NCI-H2107 (cell line): ENCODE measurements around the gene MGMT.

Experiments used
- DNase-seq: peaks from one replicate; lab custom pipeline; 2025; lab: John Stamatoyannopoulos, UW

The MGMT gene

DNA sequence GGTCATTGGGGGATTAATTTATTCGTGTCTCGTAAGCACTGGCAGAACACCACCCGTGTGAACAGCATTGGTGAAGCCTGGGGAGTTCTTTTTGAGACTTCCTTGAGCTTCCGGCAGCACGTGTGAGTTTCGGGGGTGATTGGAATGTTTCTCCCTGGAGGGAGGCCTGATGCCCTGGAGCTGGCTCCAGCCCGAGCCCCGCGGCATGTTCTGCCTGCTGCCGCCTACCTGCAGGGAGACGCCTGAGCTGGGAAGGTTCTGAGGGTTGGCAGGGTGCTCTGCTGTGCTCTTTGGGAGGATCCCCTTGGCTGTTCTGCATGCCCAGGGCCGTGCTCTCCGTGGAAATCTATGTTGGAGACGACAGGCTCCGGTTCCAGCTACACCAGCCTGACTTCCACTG, 159.3 kb downstream of the MGMT start:
- DNase-seq, result no peak

DNA sequence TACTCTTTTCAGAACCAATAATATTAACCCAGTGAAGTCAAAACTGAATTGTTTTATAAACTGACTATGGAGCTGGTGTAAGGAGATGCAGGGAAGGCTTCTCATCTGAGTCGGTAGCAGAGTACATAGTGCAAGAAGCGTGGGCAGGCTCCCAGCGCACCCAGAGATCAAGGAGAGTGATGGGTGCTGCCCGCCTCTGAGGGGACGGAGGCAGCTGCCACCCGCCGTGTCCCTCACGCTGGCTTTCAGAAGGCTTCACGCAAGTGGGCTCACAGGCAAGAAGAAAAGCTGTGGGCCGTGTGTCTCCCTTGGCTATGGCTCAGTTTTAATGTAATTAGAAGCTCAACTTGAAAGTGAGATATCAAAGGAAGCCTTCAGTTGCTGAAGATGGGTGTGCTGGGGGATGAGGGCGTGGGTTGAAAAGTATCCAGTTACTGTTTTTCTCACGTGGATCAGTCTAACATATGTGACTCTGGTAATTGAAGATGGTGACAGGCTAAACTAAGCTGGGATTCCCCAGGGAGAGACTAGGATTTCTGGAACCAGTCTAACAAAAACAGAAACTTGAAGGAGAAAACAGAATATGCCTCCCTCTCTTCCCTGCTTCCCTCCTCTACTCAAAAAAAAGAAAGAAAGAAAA, 159.9 kb downstream of the MGMT start:
- DNase-seq, result no peak

DNA sequence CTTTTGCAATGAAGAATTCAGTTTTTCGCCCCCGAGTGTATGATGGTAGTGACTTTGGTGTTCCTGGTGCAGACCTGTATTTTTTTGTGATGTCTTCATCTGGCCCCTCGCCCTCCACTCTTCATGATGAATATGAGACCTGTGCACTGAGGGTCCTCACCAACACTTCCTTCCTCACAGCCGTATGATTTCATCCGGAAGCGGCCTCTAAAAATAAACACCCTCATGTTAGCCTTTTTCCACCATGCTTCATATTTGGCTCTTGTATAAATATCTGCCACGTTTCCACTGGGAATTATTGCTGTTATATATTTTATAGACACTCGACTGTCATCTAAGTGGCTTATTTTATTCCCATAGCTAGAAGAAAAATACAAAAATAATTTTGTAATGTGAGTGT, 160.4 kb downstream of the MGMT start:
- no peak for DNase-seq

DNA sequence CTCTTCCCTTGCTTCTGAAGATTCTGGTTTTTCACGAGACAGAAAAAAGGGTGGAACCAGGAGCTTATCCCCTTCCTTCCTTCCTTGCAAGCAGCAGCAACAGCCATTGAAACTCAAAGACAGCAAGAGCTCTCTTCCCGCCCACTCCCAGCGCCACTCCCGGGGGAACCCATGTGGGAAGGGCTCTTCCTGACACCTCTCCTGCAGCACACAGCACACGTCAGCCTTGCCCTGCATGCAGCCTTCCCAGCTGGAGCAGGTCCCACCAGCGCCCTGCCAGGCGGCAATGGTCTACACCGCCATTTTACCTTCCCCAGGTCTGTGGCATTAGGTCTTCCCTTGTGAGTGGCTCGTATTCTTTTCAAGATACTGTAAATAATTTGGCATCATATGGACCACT, 161.8 kb downstream of the MGMT start:
- DNase-seq, result no peak

DNA sequence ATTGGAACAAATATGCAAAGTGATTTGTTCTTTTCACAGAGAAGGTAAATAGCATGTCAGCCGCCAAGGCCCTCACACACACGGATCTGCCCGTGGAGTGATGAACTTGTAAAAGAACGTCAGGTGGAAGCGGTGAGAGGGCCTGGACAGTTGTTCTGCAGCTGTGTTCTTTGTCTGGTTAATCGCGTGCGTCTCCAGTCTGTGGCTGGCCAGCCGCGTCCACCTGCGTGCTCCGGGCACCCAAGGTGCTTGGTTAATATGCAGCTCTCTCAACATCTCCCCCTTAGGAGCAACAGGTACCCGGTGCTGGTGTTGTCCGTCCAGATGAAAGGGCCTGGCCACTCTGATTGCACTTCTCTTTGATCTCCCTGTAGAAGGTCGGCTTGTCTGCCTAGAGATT, 162.9 kb downstream of the MGMT start:
- no peak for DNase-seq

DNA sequence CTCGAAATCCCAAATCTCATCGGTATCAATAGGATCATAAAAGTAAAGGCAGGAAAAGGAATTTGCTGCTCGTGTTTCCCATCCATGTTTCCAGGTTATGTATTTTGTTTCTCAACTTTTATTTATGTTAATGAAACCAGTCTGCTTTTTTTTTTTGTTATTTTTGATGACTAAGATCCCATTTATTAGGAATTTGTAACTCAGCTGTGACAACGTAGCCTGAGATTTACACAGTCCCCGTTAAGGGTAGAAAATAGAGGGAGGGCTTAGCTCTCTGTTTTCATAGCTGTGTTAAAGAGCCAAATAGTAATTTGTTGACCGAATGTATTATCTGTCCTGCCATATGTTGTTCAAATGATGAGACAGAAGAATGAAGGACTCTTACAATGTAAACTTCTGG, 164.0 kb downstream of the MGMT start:
- no peak for DNase-seq

DNA sequence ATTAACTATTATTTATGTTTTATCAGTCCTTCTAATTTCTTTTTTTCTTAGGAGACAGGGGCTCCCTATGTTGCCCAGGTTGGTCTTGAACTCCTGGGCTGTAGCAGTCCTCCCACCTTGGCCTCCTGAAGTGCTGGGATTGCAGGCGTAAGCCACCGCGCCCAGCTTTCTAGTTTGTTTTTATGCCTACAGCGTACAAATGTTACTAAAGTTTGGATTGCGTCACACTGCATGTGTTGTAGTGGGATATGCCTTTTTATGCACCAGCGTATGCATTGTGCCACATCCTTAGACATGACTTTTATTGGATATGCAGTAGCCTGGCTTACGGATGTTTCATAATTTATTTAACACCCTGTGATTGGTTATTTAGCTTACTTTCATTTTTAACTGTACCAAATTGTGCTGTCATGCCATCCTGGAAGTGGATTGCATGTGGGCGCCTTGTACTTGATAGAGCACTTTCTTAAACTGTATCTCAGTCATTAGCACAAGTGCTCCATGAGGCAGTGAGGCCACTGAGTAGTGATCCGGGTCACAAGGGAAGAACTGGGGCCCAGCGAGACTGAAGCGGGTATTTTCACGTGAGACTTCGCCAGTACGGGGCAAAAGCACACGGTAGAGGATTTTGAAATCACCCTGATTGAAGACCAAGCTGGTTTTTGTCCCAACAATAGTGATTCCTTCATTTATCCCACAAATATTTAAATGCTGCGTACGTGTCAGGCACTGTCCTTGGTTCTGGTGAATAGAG, 165.0 kb downstream of the MGMT start:
- DNase-seq, result no peak

DNA sequence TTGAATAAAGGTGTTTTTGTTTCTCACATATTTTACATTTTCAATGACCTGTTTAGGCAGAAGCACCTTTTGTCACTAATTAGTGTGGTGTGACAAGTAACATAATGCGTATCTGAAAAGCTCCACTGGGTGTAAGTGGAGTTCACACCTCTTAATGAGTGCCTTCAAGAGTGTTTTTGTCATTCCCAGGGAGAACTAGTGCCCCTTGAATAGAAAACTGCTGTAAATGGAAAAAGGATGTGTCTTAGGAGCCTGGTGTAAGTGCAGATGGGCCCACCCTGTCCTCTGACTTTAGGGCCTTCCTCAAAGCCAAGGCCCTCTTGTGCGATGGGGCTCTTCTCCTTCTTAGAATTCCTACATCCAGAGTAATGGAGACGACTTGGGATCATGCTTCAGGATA, 170.0 kb downstream of the MGMT start:
- DNase-seq, result no peak

DNA sequence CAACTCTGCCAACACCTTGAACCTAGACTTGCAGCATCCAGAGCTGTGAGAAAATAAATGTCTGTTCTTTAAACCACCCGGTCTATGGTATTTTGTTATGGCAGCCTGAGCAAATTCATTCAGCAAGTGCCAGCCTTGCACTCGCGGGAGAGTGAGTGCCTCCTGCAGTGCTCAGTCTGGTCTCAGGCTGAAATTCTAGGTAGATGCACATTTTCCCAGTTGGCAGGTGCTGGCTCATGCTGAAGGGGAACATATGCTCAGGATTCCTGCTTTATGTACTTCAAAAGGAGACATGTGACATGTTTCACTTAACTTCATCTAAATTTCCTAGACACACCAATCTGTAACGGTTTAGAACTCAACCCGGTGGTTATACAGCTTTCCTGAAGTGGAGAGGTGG, 170.8 kb downstream of the MGMT start:
- no peak for DNase-seq

DNA sequence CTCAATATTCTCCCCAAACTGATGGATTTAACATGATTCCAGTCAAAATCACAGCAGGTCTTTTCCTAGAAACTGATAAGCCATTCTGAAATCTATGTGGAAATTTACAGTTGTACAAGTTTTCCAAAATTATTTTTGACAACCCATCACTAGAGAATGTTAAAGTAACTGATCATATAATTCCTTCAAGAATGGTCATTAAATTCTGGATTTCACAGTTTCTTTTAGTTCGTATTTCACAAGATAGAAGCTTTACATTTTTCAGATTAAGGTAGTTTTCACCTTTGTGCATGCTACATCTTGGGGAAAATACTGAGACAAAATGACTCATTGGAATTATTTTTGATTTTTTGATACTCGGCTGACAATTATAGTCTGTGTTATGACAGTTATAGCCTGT, 174.3 kb downstream of the MGMT start:
- no peak for DNase-seq

DNA sequence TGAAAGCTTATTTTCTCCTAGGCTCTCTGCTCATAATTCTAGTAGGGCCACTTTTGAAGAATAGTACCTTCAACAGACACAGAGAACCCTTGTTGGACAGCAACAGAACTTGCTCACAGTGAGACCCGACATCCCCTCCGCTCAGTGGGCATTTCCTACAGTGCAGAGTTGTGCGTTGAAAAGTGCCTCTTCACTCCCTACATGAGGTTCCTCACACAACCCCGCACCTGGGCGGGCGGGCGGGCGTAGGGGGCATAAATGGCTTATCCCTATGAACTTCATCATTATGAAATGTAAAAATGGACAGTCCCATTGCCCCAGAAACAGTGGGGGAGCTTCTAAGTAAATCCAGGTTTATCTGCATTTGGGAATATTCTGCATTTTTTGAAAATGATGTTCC, 174.9 kb downstream of the MGMT start:
- DNase-seq, result no peak

DNA sequence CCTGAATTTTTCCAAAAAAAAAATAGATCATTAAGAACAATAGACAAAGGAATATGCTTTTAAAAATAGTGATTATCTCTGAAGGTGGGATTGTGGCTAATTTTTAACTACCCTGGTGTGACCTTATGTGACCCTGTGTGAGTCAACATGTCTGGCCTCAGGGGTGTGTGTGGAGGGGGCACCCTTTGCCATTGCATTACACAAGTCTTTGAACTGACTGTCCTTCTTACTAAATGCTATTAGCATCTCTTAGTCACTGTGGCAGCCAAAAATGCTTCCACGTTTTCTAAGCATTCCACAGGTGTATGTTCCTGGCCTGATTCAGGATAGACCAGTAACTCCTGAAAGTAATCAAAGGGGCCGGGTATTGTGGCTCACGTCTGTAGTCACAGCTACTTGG, 175.4 kb downstream of the MGMT start:
- DNase-seq, result no peak

DNA sequence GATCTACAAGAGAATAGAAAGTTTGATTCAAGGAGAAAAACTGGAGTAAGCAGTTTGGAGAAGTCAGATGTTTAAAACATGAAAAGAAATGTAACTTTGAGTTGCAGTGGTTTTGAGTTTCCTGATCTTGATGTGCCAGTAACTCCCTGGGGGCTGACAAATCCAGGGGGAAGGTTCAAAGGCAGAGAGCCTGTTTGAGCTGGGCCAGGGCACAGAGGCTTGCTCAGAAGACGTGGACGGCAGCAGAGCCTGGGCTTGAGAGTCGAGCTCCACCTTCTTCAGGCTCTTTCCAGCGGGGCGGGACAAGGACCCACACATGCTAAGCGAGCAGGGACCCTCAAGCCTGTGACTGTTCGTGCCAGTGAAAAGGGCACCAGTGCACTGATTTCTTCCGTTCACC, 176.2 kb downstream of the MGMT start:
- no peak for DNase-seq

DNA sequence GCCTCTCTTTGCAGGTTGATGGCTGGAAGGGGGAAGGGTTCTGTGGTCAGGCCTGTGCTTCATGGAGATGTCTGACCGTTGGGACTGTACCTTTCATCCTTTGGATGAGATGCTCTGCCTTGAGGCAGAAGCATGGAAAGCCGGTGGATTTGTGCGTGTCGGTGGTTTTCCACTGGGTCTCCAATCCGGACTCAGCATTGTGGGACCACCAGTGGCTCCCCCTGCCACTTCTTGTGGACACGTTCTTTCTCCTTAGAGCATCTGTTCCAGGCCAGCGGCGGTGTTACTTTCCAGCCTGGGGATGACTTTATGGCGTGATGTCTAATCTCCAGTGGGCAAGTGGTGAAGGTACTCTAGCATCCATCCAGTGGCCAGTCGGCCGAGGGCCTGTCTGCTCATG, 178.4 kb downstream of the MGMT start:
- no peak for DNase-seq

DNA sequence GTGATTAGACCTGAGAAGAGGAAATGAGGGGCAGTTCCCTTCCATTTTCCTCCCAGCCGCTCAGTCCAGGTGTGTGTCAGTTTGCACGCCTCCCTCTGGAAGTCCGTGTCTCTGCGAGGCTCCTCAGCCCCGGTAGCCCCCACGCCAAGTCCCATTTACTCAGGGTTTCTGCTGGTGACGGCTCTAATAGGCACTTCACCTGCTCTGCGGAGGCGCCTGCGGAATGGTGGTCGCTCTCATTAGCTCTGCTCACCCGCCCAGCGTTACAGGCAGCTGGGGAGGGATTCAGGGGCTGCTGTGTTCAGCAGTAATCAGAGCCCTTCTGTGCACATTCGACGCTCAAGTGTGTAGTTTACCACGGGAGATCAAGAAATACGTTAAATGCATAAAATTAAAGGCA, 179.9 kb downstream of the MGMT start:
- DNase-seq, result no peak

DNA sequence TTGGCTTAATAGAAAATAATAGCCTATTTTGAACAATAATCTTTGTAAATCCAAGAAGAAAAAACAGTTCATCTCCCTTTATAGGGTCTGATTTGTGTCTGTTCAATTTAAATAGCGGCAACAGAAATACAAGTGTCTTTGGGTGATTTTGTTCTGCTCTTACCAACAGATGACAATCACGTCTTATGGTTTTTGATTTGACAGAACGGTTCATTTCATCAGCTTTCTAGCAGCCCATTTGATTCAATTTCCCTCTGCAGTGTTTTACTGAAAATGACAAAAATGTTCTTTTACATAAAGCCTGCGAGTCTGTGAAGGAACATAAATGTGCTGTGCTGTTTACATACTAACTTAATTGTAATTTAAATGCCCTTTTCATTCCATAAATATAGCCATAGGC, 180.5 kb downstream of the MGMT start:
- DNase-seq, result no peak

DNA sequence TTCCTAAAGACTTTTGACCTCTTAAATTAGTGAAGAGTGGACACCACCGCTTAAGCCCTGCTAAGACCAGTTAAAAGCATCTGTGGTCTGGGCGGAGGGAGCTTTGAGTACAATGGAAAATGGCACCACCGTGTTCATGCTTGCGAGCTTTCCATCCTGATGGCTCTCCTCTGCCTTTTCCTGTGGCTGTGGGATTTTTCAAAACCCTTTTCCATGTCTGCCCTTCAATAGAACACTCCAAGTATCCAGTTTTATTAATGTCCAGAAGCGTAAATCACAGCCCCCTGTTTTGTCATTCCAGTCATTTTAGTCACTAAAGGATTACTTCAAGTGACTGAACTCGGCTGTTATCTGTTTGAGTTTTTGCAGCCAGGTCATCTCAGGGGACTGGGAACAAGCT, 181.8 kb downstream of the MGMT start:
- DNase-seq, result no peak

DNA sequence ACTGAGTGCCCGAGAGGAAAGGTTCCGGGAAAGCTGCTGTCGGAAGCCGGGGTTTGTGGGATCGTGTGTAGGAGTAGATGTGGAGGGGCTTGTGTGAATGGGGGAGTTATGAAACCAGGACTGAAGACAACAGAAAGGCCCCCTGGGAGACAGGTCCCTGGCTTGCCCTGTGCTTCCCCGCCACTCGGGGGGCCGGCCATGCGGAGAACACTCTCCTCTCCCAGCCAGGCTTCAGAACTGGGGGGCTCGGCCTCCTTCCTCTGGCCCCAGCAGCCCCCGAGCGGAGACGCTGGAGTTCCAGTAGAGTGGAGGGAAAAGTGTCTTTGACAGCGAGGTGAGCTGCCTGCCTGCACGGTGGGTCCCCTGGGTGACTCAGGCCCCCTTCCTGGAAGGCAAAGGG, 185.0 kb downstream of the MGMT start:
- no peak for DNase-seq

DNA sequence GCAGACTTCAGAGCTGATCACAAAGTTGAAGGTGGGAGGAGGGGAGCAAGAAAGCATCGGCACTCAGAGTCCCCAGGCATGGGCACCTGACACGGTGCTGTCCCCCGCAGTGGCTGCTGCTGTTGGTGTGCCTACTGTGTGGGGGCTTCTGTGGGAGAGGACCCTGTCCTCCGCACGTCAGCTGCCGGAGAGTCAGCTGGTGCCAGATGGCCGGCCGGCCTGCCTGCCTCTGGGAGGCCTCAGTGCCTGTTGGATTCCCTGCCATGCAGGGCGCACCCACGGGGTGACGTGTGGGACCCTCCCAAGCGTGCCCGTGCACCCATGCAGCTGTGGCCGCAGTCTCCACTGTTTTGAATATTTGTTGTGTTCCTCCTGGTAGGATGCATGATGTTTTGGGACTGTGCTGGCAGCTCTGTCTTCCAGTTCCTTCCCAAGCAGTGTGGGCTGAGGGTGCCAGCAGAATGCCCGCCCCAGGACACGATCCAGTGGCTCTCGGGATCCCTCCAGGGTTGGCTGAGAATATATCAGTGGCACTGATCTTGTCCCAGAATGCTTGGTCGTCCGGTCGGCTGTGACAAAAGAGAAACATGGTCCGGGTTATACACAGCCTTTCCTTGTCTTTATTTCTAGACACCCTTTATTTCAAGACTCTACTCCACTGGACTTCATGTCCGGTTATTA, 185.6 kb downstream of the MGMT start:
- DNase-seq, result no peak

DNA sequence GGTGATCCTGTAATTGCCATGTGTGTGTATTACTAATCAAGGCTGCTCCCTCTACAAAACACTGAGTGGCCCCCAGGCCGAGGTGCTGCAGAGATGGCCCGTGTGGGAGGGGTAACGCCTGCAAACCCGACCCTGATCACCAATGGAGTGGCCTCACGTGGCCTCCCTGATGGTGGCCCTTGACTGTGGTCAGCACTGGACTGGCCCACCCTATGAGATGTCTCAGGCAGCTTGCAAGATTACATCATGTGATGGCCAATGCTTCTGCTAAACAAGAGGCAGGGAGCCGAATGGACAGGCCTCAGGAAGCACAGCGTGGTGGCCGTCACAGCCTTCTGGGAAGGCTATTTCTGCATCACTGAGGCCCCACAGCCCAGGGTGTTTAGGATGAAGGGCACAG, 186.4 kb downstream of the MGMT start:
- DNase-seq, result no peak

DNA sequence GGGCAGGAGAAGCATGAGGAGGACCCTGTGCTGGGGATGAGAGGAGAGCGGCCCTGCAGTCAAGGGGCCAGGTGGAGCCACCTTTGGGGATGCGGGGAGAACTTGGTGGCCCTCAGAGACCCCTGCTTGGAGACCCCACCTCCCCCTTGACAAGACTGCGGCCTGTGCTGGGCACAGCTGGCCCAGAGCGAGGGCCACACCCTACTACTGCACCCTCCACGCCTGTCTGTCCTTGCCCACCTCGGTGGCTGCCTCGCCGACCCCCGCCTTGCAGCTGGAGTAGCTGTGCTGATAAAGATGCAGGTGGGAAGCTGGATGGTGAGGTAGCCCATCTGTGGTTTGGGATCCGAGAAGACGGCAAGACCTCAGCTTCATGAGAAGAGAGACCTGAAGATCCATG, 186.8 kb downstream of the MGMT start:
- no peak for DNase-seq

DNA sequence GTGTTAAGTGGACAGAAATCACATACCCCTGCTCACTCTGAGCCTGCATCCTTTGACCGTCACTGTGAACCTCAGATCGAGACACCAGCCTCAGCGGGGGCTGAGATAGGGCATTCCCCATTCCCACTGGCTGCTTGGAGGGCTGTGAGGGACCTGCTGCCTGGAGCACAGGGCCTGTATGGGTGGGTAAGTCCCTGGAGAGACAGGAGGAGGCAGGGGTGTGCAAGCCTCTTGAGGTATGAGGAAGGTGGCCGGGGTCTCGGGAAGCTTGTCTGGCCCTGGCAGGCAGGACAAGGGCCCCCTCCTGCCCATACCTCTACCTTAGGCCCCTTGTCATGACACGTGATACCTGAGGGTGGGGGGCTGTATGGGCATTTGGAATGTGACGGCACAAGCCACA, 187.4 kb downstream of the MGMT start:
- DNase-seq, result no peak

DNA sequence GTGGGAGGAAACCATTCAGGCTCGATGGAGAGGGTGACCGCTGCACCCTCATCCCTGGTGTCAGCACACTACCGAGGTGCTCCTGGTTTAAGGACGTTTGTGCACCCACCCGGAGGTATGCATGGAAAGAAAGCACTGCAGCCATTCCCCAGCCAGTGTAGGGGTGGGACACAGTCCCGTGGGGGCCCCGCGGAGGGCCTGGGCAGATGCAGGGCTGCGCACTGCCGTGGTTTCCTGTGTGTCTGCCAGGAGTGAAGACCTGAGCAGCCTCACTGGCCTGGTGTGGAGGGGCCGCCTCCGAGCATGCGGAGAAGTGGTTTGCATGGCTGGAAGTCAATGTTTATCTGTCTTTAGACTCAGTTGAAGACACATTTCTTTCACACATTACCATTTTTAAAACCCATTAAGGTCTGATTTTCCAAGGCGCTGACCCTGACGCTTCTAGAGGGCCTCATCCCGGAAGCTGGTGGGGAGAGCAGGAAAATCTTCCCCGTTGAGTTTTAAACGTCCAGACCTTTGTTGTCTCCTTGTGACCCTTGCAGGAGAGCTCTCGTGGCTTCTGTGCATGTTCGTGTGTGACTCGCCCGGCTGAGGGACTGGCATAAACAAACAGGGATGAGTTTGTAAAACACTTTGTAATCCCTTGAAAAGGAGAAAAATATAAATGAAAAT, 188.1 kb downstream of the MGMT start:
- no peak for DNase-seq
